Right lobe of liver (tissue), 6 donors: ENCODE results near the gene NTN5. TPM values are rescaled to one million over a fixed set of nuclear protein-coding genes. Genes with fewer than 3 reads are reported as not detected.

Experiments used
- ATAC-seq, 4 donors: fragments of 200-7000 bp; cut with Tn5 transposase; one replicate each; pipeline ENCODE4 v1.9.1; 2020; ENCODE audit warnings: mild to moderate bottlenecking in 4 of 4, moderate library complexity in 4 of 4
- DNase-seq, 3 donors: peaks; one replicate each; pipeline ENCODE4 v3.0.0-alpha.2; 2020
- H3K27ac ChIP-seq, 3 donors: fragments of 200-600 bp; one replicate each; pipeline ENCODE4 v1.8.0; 2022
- H3K27me3 ChIP-seq, 2 donors: fragments of 200-600 bp; one replicate each; pipeline ENCODE4 v1.8.0; 2022
- H3K36me3 ChIP-seq, 4 donors: fragments of 200-600 bp; sonication (generic) in 1 of 4; one replicate each; pipeline versions ENCODE4 v1.5.1 to v1.8.0; 2017 to 2022; ENCODE audit warnings: control low read depth in 1 of 4
- H3K4me1 ChIP-seq, 4 donors: fragments of 200-600 bp; sonication (generic) in 1 of 4; one replicate each; pipeline versions ENCODE4 v1.5.1 to v1.8.0; 2017 to 2022; ENCODE audit warnings: control low read depth in 1 of 4
- H3K4me3 ChIP-seq, 3 donors: fragments of 200-600 bp; one replicate each; pipeline ENCODE4 v1.8.0; 2022
- H3K9me3 ChIP-seq, 4 donors: fragments of 200-600 bp; sonication (generic) in 1 of 4; one replicate each; pipeline versions ENCODE4 v1.5.1 to v1.8.0; 2017 to 2022; ENCODE audit warnings: control low read depth in 1 of 4
- CTCF ChIP-seq, 4 donors: fragments of 200-600 bp in 3 of 4; fragments of 450-650 bp in 1 of 4; IDR thresholded peaks; one replicate each; pipeline versions ENCODE4 v1.5.1 to v1.8.0; 2016 to 2022; ENCODE audit warnings: antibody characterized with exemption in 4 of 4, mild to moderate bottlenecking in 2 of 4
- POLR2A ChIP-seq: fragments of 450-650 bp; IDR thresholded peaks from one replicate; pipeline ENCODE4 v1.6.1; 2017; ENCODE audit warnings: antibody characterized with exemption, mild to moderate bottlenecking
- WGBS: methylation state at CpG from one replicate; pipeline ENCODE4 v1.1.6; 2018; ENCODE audit warnings: low coverage, low lambda C conversion rate; ENCODE audit not compliant: insufficient coverage; ENCODE audit errors: missing lambda C conversion rate; 5-methylcytosine and 5-hydroxymethylcytosine counted together
- intact Hi-C, 2 donors: fragments of 100-400 bp; cut with DNase I; formaldehyde crosslinking; loops; one replicate each; pipeline versions ENCODE4 v1.11.2 to v1.14.1; 2022
- total RNA-seq, 6 experiments: library from RNA; depleted of rRNA in 2 of 6; stranded (reverse); fragments of >200 nt in 2 of 6; fragmentation: NEBNext Ultra II Directional in 3 of 6; extraction: Animal tissue kit (Norgen Biotek cat#: 25700) in 3 of 6; gene quantifications; one replicate each; pipeline versions ENCODE4 v1.1.0 to v1.2.4, GENCODE V29; 2016 to 2023
- donor health status: DM: no; HTN: yes; CAD: no.
- donor health status: DM: no; HTN: no; CAD: no.
- donor health status: DM: no; HTN: no; CAD: no.
- donor health status: DM: no; HTN: yes; CAD: no.
- donor health status: DM: no; HTN: yes; CAD: no.

Gene NTN5
- total RNA-seq, 6 experiments from 2014 or later = 0.11 to 0.32 TPM; not detected in 4

- no peaks in the 10 kb centered on the region for H3K9me3 ChIP-seq
- intact Hi-C loops = loop anchor here in 1 of 2 donors (10.0 kb wide), 3 partner anchors 63 to 163 kb away; partner anchors contain the start of gene HSD17B14
- H3K4me3 ChIP-seq = no peak overlapping the region
Measured at GRCh38 chr19:48671446-48671995, 1.3 kb downstream of the NTN5 start.

GRCh38 chr19:48670699-48671445, 1.9 kb downstream of the NTN5 start:
- DNase-seq = no peak

More at GRCh38 chr19:48671446-48671995, 1.3 kb downstream of the NTN5 start:
- Histone ChIP-seq H3K36me3 (no peaks in the 10 kb centered on the region), H3K27ac (no peak overlapping the region), H3K4me1 (peaks cover 0 to 6% (median 3%) of the 10 kb centered on the region in 4 donors), H3K27me3 (no peaks in the 10 kb centered on the region)
- TF ChIP-seq CTCF (IDR thresholded peaks at IDR 0.05) (no peak), POLR2A (no peak)
- no peak for DNase-seq
- ATAC-seq = no peak
- 50% methylated on average over 1 of the region's 10 CpGs for WGBS

GRCh38 chr19:48669903-48670668, 2.7 kb downstream of the NTN5 start:
- peaks cover 0 to 3% (median under 1%) of the 10 kb centered on the region in 4 donors for H3K4me1 ChIP-seq
- ATAC-seq (no peak), DNase-seq (no peak)
- TF ChIP-seq CTCF (IDR thresholded peaks at IDR 0.05) = no peak
- TF ChIP-seq POLR2A = no peak
- no peaks in the 10 kb centered on the region for H3K27me3 ChIP-seq
- WGBS = 92% methylated on average over 2 of the region's 26 CpGs
- no peaks in the 10 kb centered on the region for H3K36me3 ChIP-seq
- intact Hi-C loops = loop anchor here in 1 of 2 donors (10.0 kb wide), 3 partner anchors 65 to 165 kb away; partner anchors contain the start of gene HSD17B14
- H3K4me3 ChIP-seq = no peak overlapping the region
- H3K9me3 ChIP-seq = no peaks in the 10 kb centered on the region
- H3K27ac ChIP-seq = no peak overlapping the region

More at GRCh38 chr19:48670699-48671445, 1.9 kb downstream of the NTN5 start:
- TF ChIP-seq CTCF (IDR thresholded peaks at IDR 0.05) = no peak
- no peak for TF ChIP-seq POLR2A
- 67% methylated on average over 11 of the region's 21 CpGs for WGBS
- Histone ChIP-seq H3K4me3 (no peak overlapping the region), H3K36me3 (no peaks in the 10 kb centered on the region), H3K9me3 (no peaks in the 10 kb centered on the region), H3K27me3 (no peaks in the 10 kb centered on the region), H3K4me1 (peaks cover 0 to 6% (median 3%) of the 10 kb centered on the region in 4 donors), H3K27ac (no peak overlapping the region)
- intact Hi-C loops = loop anchor here in 1 of 2 donors (10.0 kb wide), 3 partner anchors 64 to 164 kb away; partner anchors contain the start of gene HSD17B14
- no peak for ATAC-seq

- Histone ChIP-seq H3K27ac (no peak overlapping the region), H3K36me3 (no peaks in the 10 kb centered on the region), H3K4me3 (no peak overlapping the region), H3K4me1 (no peaks in the 10 kb centered on the region), H3K9me3 (no peaks in the 10 kb centered on the region), H3K27me3 (no peaks in the 10 kb centered on the region)
- DNase-seq (no peak), ATAC-seq (no peak)
- TF ChIP-seq CTCF (IDR thresholded peaks at IDR 0.05) = no peak
- TF ChIP-seq POLR2A = no peak
- intact Hi-C loops = no loop called here
- WGBS = 100% methylated on average over 2 of the region's 2 CpGs
Measured at GRCh38 chr19:48668761-48669160, 4.1 kb downstream of the NTN5 start.
